Body of pancreas (tissue), 4 donors: Measurements from ENCODE around the gene BAZ2A. TPM values are rescaled to one million over a fixed set of nuclear protein-coding genes. Genes with fewer than 3 reads are reported as not detected.

Source experiments
- ATAC-seq: fragments of 150-250 bp; one replicate; pipeline ENCODE4 v1.9.1; 2016
- DNase-seq, 4 donors: peaks; one replicate each; pipeline ENCODE4 v3.0.0-alpha.2; 2019
- H3K27ac ChIP-seq, 4 donors: fragments of 200-600 bp; sonication (generic); 1 replicate in 3 of 4; 2 replicates in 1 of 4; pipeline versions ENCODE4 v1.5.1 to v1.6.1; 2016 to 2019; ENCODE audit warnings: mild to moderate bottlenecking in 1 of 4, mixed read lengths in 1 of 4, moderate library complexity in 1 of 4
- H3K27me3 ChIP-seq, 2 donors: fragments of 200-600 bp; sonication (generic); one replicate each; pipeline ENCODE4 v1.6.0; 2016; ENCODE audit warnings: mild to moderate bottlenecking in 1 of 2
- H3K36me3 ChIP-seq, 2 donors: fragments of 200-600 bp; sonication (generic); replicated peaks in 1 of 2; 2 replicates each; pipeline ENCODE4 v1.5.1; 2016; ENCODE audit warnings: low read depth in 2 of 2; ENCODE audit not compliant: insufficient read depth in 1 of 2
- H3K4me1 ChIP-seq: fragments of 200-600 bp; sonication (generic); one replicate; pipeline ENCODE4 v1.6.0; 2016
- H3K4me3 ChIP-seq, 2 donors: fragments of 200-600 bp; sonication (generic); 1 replicate in 1 of 2; 2 replicates in 1 of 2; pipeline ENCODE4 v1.5.1; 2016 to 2019
- H3K9me3 ChIP-seq, 3 donors: fragments of 200-600 bp; sonication (generic); 1 replicate in 2 of 3; 2 replicates in 1 of 3; pipeline ENCODE4 v1.5.1; 2016
- POLR2A ChIP-seq, 3 donors: fragments of 450-650 bp; IDR thresholded peaks; one replicate each; pipeline ENCODE4 v1.6.1; 2016; ENCODE audit warnings: antibody characterized with exemption in 3 of 3, mild to moderate bottlenecking in 2 of 3
- WGBS, 2 donors: methylation state at CpG; one replicate each; pipeline ENCODE4 v1.1.5; 2017; 5-methylcytosine and 5-hydroxymethylcytosine counted together
- intact Hi-C: fragments of 100-400 bp; cut with DNase I; formaldehyde crosslinking; loops from one replicate; pipeline ENCODE4 v1.15.1; 2023
- total RNA-seq, 2 donors: library from RNA; depleted of rRNA; stranded (reverse); fragments of >200 nt; gene quantifications; one replicate each; pipeline ENCODE4 v1.1.0, GENCODE V29; 2016
- TF ChIP-seq, protein P1 (sequence below), 7 experiments: fragments of 450-650 bp in 4 of 7; fragments of 200-600 bp in 3 of 7; sonication (generic) in 3 of 7; IDR thresholded peaks; one replicate each; pipeline ENCODE4 v1.5.1; 2016 to 2019; ENCODE audit warnings: antibody characterized with exemption in 7 of 7

The BAZ2A gene
- total RNA-seq, 2 donors from 2014 or later, result 52.7 to 56.8 TPM

DNA sequence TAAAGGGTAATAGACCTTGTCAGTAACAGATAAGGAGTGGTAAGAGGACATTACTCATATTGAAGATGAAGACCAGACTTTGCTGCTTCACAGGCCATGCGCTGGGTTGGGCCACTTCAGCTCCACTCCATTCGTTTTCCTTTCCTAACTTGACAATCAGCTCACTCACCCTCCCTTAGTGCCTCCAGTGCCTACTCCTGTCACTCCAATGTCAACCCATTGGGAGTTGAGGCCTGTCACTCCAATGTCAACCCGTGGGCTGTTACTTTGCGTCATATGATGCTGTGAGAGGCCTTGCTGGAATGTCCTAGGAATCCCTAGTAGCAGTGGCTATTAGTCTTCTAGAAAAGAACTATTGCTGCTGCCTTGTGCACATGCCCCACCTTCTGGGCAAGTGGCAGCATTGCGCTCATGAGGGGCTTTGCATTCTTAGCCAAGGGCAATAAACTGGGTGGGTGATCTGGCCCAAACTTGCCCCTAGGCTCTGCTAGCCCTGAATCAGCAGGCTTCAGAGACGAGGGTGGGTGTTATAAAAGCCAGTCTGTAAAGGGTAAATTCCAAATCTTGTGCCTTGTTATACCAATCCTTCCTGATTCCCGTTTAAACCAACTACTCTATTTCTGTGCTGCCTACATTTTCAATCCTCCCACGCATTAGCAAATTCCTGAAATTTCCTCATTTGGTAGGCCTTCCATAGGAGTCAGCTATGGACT is 36.1 kb downstream of the BAZ2A start:
- Histone ChIP-seq H3K27me3 (no peaks in the 10 kb centered on the region), H3K27ac (peak overlapping the region in 2 of 4 donors; percentile 9 to 22), H3K9me3 (no peaks in the 10 kb centered on the region), H3K4me3 (no peak overlapping the region), H3K36me3 (peaks cover 11 to 13% of the 10 kb centered on the region in 2 donors), H3K4me1 (no peaks in the 10 kb centered on the region)
- 52 to 53% methylated on average over 7 to 8 of the region's 8 CpGs for WGBS, 2 donors
- TF ChIP-seq POLR2A (IDR thresholded peaks at IDR 0.05), result no peak
- TF ChIP-seq, protein P1, sequence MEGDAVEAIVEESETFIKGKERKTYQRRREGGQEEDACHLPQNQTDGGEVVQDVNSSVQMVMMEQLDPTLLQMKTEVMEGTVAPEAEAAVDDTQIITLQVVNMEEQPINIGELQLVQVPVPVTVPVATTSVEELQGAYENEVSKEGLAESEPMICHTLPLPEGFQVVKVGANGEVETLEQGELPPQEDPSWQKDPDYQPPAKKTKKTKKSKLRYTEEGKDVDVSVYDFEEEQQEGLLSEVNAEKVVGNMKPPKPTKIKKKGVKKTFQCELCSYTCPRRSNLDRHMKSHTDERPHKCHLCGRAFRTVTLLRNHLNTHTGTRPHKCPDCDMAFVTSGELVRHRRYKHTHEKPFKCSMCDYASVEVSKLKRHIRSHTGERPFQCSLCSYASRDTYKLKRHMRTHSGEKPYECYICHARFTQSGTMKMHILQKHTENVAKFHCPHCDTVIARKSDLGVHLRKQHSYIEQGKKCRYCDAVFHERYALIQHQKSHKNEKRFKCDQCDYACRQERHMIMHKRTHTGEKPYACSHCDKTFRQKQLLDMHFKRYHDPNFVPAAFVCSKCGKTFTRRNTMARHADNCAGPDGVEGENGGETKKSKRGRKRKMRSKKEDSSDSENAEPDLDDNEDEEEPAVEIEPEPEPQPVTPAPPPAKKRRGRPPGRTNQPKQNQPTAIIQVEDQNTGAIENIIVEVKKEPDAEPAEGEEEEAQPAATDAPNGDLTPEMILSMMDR (IDR thresholded peaks at IDR 0.05), result peak; percentile 55 to 67 (median 60)
- DNase-seq, result peak; percentile 40 to 58 (median 42)
- peak; percentile 60 for ATAC-seq
- intact Hi-C loops, result no loop called here

DNA sequence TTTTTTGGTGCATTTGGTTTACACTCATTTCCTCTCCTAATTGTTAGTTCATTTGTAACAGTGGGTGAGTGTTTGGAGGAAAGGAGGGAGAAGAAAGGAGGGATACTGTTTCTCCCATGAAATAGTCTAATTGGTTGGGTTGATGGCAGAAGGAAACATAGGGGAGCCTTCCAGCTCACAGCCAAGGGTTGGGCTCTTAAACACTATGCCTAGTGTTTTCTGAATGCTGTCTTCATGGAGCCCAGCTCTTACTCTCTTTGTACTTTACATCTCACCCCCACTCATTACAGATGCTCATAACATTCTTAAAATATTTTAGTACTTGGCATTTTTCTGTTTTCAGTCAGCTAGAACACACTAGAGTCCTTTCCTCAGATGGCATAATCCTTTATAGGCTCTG is 38.2 kb downstream of the BAZ2A start:
- H3K4me3 ChIP-seq, result no peak overlapping the region
- peaks cover 0 to 6% of the 10 kb centered on the region in 2 donors for H3K36me3 ChIP-seq
- DNase-seq (no peak), ATAC-seq (no peak)
- intact Hi-C loops, result no loop called here
- no peaks in the 10 kb centered on the region for H3K27me3 ChIP-seq
- H3K9me3 ChIP-seq, result no peaks in the 10 kb centered on the region
- H3K27ac ChIP-seq, result no peak overlapping the region
- TF ChIP-seq POLR2A (IDR thresholded peaks at IDR 0.05), result no peak
- TF ChIP-seq, protein P1 (IDR thresholded peaks at IDR 0.05), result no peak
- no peaks in the 10 kb centered on the region for H3K4me1 ChIP-seq

DNA sequence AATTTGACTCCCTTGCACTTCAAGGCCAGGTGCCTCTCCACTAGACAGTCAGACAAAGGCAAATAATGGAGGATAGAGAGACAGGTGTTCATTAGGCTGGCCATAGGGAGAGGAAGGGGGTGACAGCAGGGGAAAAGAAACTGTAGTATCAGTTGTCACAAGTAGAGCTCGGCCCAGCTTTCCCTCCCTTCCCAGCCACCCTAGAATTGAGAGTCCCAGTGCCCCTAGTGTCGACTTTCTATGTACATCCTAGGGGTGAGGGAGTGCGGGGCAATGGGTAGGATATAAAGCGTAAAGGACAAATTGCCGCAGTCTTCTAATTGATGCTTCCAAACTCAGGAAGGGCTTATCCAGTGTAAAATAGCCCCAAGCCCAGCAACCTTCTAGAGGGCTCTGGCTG is 39.0 kb downstream of the BAZ2A start:
- Histone ChIP-seq H3K4me1 (no peaks in the 10 kb centered on the region), H3K4me3 (no peak overlapping the region), H3K27me3 (no peaks in the 10 kb centered on the region), H3K36me3 (peaks cover 0 to 6% of the 10 kb centered on the region in 2 donors), H3K9me3 (no peaks in the 10 kb centered on the region), H3K27ac (no peak overlapping the region)
- no peak for TF ChIP-seq POLR2A (IDR thresholded peaks at IDR 0.05)
- TF ChIP-seq, protein P1 (IDR thresholded peaks at IDR 0.05), result no peak
- DNase-seq (no peak), ATAC-seq (no peak)
- intact Hi-C loops, result no loop called here
- 73 to 75% methylated on average over 5 of the region's 5 CpGs for WGBS, 2 donors

DNA sequence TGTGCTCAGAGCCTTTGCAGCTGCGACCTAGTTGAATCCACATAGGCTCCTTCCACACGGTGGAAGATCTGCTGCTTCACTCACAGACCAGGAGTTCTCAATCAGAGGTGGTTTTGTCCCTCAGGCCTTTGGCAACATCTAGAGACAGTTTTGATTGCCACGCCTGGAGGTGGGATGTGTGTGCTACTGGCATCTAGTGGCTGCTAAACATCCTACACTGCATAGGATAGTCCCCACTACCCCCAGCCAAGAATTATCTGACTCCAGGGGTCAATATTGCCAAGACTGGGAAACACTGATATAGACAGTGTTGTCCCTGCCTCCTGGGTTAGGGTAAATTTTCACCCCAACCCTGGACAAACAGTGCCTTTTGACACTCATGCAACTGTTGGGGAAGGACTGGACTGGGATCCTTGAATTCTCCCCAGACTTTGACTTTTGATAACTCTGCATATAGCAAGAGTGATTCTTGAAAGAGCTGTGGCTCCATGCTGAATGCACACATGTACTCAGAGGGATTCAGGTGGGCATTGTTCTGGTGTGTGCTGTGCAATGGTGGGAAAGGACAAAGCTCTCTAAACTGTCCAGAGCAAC is 39.8 kb downstream of the BAZ2A start:
- H3K36me3 ChIP-seq, result peaks cover 0 to 4% of the 10 kb centered on the region in 2 donors
- H3K4me1 ChIP-seq, result no peaks in the 10 kb centered on the region
- TF ChIP-seq, protein P1 (IDR thresholded peaks at IDR 0.05), result peak in 4 of 7 experiments; percentile 20 to 33 (median 25)
- no peak for TF ChIP-seq POLR2A (IDR thresholded peaks at IDR 0.05)
- no peak overlapping the region for H3K27ac ChIP-seq
- 53% methylated on average over 3 of the region's 3 CpGs; no CpG with 5 or more reads in 1 of the 2 donors for WGBS, 2 donors
- DNase-seq (no peak), ATAC-seq (peak; percentile 27)
- H3K9me3 ChIP-seq, result no peaks in the 10 kb centered on the region
- intact Hi-C loops, result no loop called here
- no peaks in the 10 kb centered on the region for H3K27me3 ChIP-seq
- no peak overlapping the region for H3K4me3 ChIP-seq
